Effector memory CD4-positive, alpha-beta T cell (primary cell): ENCODE measurements around the gene ARHGAP45.

Source experiments
- DNase-seq, 3 donors: peaks; one replicate each; pipeline ENCODE4 v3.0.0-alpha.2; 2020
- H3K27ac ChIP-seq: 2 replicates; pipeline ENCODE4 v1.7.0; 2013; ENCODE audit warnings: mild to moderate bottlenecking, low read length, moderate library complexity; ENCODE audit not compliant: insufficient read depth, poor library complexity, severe bottlenecking
- H3K27me3 ChIP-seq: replicated peaks from 2 replicates; pipeline ENCODE4 v1.7.0; 2013; ENCODE audit warnings: mild to moderate bottlenecking, low read length; ENCODE audit not compliant: insufficient read depth, control insufficient read depth, poor library complexity, severe bottlenecking
- H3K36me3 ChIP-seq: 2 replicates; pipeline ENCODE4 v1.7.0; 2013; ENCODE audit warnings: mild to moderate bottlenecking, low read length, moderate library complexity; ENCODE audit not compliant: control insufficient read depth, insufficient read depth
- H3K4me1 ChIP-seq: 2 replicates; pipeline ENCODE4 v1.7.0; 2013; ENCODE audit warnings: low read length, mild to moderate bottlenecking; ENCODE audit not compliant: control insufficient read depth, insufficient read depth, poor library complexity, severe bottlenecking
- H3K4me3 ChIP-seq: 2 replicates; pipeline ENCODE4 v1.7.0; 2013; ENCODE audit warnings: low read length, low read depth, mild to moderate bottlenecking; ENCODE audit not compliant: insufficient read depth, poor library complexity, severe bottlenecking
- H3K9me3 ChIP-seq: 2 replicates; pipeline ENCODE4 v1.7.0; 2013; ENCODE audit warnings: mild to moderate bottlenecking, low read length, moderate library complexity; ENCODE audit not compliant: control insufficient read depth

Gene ARHGAP45

GRCh38 chr19:1135454-1135853 is 68.5 kb downstream of the ARHGAP45 start:
- Histone ChIP-seq H3K36me3 (no peaks in the 10 kb centered on the region), H3K27ac (no peak overlapping the region), H3K27me3 (no peaks in the 10 kb centered on the region), H3K9me3 (no peaks in the 10 kb centered on the region), H3K4me1 (peaks cover 32% of the 10 kb centered on the region), H3K4me3 (no peak overlapping the region)
- no peak for DNase-seq

GRCh38 chr19:1136201-1136600 is 69.2 kb downstream of the ARHGAP45 start:
- no peak overlapping the region for H3K4me3 ChIP-seq
- no peak overlapping the region for H3K27ac ChIP-seq
- DNase-seq: no peak
- no peaks in the 10 kb centered on the region for H3K9me3 ChIP-seq
- H3K4me1 ChIP-seq: peaks cover 24% of the 10 kb centered on the region
- H3K27me3 ChIP-seq: no peaks in the 10 kb centered on the region
- H3K36me3 ChIP-seq: no peaks in the 10 kb centered on the region
